LHCN-M2 (cell line): ENCODE results near the gene ENTR1. TPM values are rescaled to one million over a fixed set of nuclear protein-coding genes. Genes with fewer than 3 reads are reported as not detected.
"Not testable (repeated sequence)": the region's sequence is repeated elsewhere in the genome, so short reads cannot be mapped to it uniquely, and the experiment has no call there.

Experiments used
- DNase-seq: peaks from one replicate; pipeline ENCODE4 v3.0.0-alpha.2; 2012; ENCODE audit warnings: low read depth
- total RNA-seq: library from RNA; depleted of rRNA; stranded (reverse); fragments of >200 nt; gene quantifications from 2 replicates; pipeline ENCODE4 v1.2.3, GENCODE V29; 2014

ENTR1 gene
- total RNA-seq, 1 experiment from 2014 or later, result 66.5 TPM

- DNase-seq, result peak; percentile 32
These were observed 28.4 kb upstream of the ENTR1 start for GRCh38 chr9:136438548-136439480.

- DNase-seq, result no peak
These were observed 27.6 kb upstream of the ENTR1 start for GRCh38 chr9:136437839-136438547.

- peak; percentile 18 for DNase-seq
These were observed 27.0 kb upstream of the ENTR1 start for GRCh38 chr9:136437430-136437829.

- DNase-seq, result no peak
These were observed 25.7 kb upstream of the ENTR1 start for GRCh38 chr9:136436055-136436634.

- no peak for DNase-seq
These were observed 24.3 kb upstream of the ENTR1 start for GRCh38 chr9:136434580-136435169.

- no peak for DNase-seq
These were observed 23.6 kb upstream of the ENTR1 start for GRCh38 chr9:136433849-136434579.

GRCh38 chr9:136433043-136433715 is 22.8 kb upstream of the ENTR1 start:
- DNase-seq, result no peak

- no peak for DNase-seq
These were observed 22.2 kb upstream of the ENTR1 start for GRCh38 chr9:136432591-136432990.

GRCh38 chr9:136431782-136432350 is 21.5 kb upstream of the ENTR1 start:
- no peak for DNase-seq

- DNase-seq, result no peak
These were observed 20.3 kb upstream of the ENTR1 start for GRCh38 chr9:136430588-136431234.

GRCh38 chr9:136429683-136430491 is 19.5 kb upstream of the ENTR1 start:
- no peak for DNase-seq

GRCh38 chr9:136429075-136429628 is 18.7 kb upstream of the ENTR1 start:
- DNase-seq, result no peak

- no peak for DNase-seq
These were observed 16.4 kb upstream of the ENTR1 start for GRCh38 chr9:136426787-136427186.

GRCh38 chr9:136425367-136425766 is 15.0 kb upstream of the ENTR1 start:
- not testable (repeated sequence) for DNase-seq

- DNase-seq, result no peak
These were observed 14.4 kb upstream of the ENTR1 start for GRCh38 chr9:136424750-136425362.

- DNase-seq, result no peak
These were observed 13.2 kb upstream of the ENTR1 start for GRCh38 chr9:136423432-136424146.

- DNase-seq, result no peak
These were observed 12.5 kb upstream of the ENTR1 start for GRCh38 chr9:136422876-136423275.
